Naive B cell (primary cell): ENCODE data around the gene PLCZ1. TPM values are rescaled to one million over a fixed set of nuclear protein-coding genes. Genes with fewer than 3 reads are reported as not detected.
"Not testable (repeated sequence)": the region's sequence is repeated elsewhere in the genome, so short reads cannot be mapped to it uniquely, and the experiment has no call there.

Experiments used
- ATAC-seq, 2 donors: fragments of 150-1000 bp; cut with Tn5 transposase; 2 replicates each; pipeline ENCODE4 v1.10.0; 2021; ENCODE audit warnings: low read depth in 2 of 2, mild to moderate bottlenecking in 2 of 2, moderate library complexity in 2 of 2
- DNase-seq: peaks from one replicate; pipeline ENCODE4 v3.0.0; 2022
- H3K27ac Mint-ChIP-seq, 6 donors: one replicate each; pipeline ENCODE4 v1.8.0; 2020 to 2022; ENCODE audit warnings: mild to moderate bottlenecking in 6 of 6, mixed read lengths in 6 of 6, moderate library complexity in 5 of 6, inconsistent platforms in 2 of 6
- H3K27me3 Mint-ChIP-seq, 3 donors: one replicate each; pipeline ENCODE4 v1.8.0; 2021 to 2022; ENCODE audit warnings: mixed read lengths in 3 of 3, mild to moderate bottlenecking in 1 of 3
- H3K36me3 Mint-ChIP-seq, 2 donors: one replicate each; pipeline ENCODE4 v1.8.0; 2020 to 2022; ENCODE audit warnings: mixed read lengths in 2 of 2, inconsistent platforms in 1 of 2, mild to moderate bottlenecking in 1 of 2
- H3K4me1 Mint-ChIP-seq, 3 donors: one replicate each; pipeline ENCODE4 v1.8.0; 2020 to 2022; ENCODE audit warnings: mixed read lengths in 3 of 3, inconsistent platforms in 1 of 3, mild to moderate bottlenecking in 1 of 3, moderate library complexity in 1 of 3
- H3K4me3 Mint-ChIP-seq, 8 donors: one replicate each; pipeline ENCODE4 v1.8.0; 2020 to 2022; ENCODE audit warnings: mild to moderate bottlenecking in 8 of 8, mixed read lengths in 8 of 8, moderate library complexity in 8 of 8, inconsistent platforms in 2 of 8
- H3K9me3 Mint-ChIP-seq, 7 donors: one replicate each; pipeline ENCODE4 v1.8.0; 2020 to 2022; ENCODE audit warnings: mixed read lengths in 7 of 7, mild to moderate bottlenecking in 5 of 7, inconsistent platforms in 2 of 7, moderate library complexity in 1 of 7
- polyA plus RNA-seq, 6 donors: library from polyadenylated mRNA; unstranded; fragments of 300-500 nt; fragmentation: Illumina TruSeq; gene quantifications; one replicate each; pipeline ENCODE4 v1.2.3, GENCODE V29; 2021; ENCODE audit warnings: low read depth in 6 of 6

PLCZ1 gene, protein sequence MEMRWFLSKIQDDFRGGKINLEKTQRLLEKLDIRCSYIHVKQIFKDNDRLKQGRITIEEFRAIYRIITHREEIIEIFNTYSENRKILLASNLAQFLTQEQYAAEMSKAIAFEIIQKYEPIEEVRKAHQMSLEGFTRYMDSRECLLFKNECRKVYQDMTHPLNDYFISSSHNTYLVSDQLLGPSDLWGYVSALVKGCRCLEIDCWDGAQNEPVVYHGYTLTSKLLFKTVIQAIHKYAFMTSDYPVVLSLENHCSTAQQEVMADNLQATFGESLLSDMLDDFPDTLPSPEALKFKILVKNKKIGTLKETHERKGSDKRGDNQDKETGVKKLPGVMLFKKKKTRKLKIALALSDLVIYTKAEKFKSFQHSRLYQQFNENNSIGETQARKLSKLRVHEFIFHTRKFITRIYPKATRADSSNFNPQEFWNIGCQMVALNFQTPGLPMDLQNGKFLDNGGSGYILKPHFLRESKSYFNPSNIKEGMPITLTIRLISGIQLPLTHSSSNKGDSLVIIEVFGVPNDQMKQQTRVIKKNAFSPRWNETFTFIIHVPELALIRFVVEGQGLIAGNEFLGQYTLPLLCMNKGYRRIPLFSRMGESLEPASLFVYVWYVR
- not detected for polyA plus RNA-seq

DNA sequence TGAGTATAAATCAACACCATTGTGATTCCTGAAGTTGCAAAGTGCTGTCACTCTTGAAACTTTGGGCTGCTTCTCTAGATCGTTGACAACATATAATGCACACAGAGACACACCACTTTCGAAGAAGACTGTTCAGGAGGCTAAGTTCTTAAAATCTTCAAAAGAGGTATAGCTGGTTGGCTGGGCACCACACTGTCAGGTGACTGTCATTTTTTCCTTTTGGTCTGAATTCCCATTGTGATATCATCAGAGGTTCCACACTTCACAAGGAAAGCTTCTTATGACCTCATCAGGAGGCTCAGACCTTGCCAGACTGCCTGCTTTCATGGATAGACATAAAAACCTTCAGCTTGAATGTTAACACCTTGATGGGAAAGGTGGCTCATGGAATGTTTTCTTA, at the start of gene PLCZ1, which contains the start of gene CAPZA3:
PLCZ1 (minus strand) TSS at position 194 of the 400 bp plus-strand sequence. CDS start 641 bp downstream, outside the sequence.
CAPZA3 (plus strand) TSS at position 301 of the 400 bp plus-strand sequence. CDS start 150 bp downstream, outside the sequence.
- H3K27ac Mint-ChIP-seq = peak within 1 kb of the TSS in 1 of 6 donors; percentile 30
- ATAC-seq (no peak), DNase-seq (no peak)
- H3K4me3 Mint-ChIP-seq = peak within 1 kb of the TSS in 1 of 8 donors; percentile 29
- H3K27me3 Mint-ChIP-seq = no peaks in the 10 kb centered on the region
- no peaks in the 10 kb centered on the region for H3K4me1 Mint-ChIP-seq
- H3K36me3 Mint-ChIP-seq = no peaks in the 10 kb centered on the region
- peaks cover 1 to 19% (median 7%) of the 10 kb centered on the region in 7 donors for H3K9me3 Mint-ChIP-seq

DNA sequence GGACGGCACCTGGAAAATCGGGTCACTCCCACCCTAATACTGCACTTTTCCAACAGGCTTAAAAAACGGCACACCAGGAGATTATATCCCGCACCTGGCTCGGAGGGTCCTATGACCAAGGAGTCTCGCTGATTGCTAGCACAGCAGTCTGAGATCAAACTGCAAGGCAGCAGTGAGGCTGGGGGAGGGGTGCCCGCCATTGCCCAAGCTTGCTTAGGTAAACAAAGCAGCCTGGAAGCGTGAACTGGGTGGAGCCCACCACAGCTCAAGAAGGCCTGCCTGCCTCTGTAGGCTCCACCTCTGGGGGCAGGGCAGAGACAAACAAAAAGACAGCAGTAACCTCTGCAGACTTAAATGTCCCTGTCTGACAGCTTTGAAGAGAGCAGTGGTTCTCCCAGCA, 47.7 kb upstream of the PLCZ1 start:
- not testable (repeated sequence) for H3K27ac Mint-ChIP-seq, H3K36me3 Mint-ChIP-seq, DNase-seq, ATAC-seq, H3K27me3 Mint-ChIP-seq, H3K4me3 Mint-ChIP-seq, H3K4me1 Mint-ChIP-seq
- H3K9me3 Mint-ChIP-seq = peaks cover 6 to 27% (median 17%) of the 10 kb centered on the region in 7 donors

DNA sequence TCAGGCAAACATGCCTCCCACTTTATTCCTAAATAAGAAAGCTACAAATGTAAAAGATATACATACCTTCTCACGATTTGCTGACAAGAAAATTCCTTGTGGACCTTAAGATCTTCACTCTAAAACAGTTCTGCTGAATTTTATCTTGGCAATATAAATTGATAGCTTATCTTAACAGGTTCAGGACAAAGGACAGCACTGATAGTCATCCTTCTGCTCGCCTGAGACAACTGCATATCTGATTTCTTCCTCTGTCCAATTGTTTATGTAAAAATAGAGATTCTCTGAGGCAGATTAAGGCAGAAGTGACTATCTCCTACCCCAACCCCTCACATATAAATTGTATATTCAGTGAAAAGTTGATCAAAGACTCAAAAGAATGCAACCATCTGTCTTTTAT, 45.0 kb upstream of the PLCZ1 start:
- H3K4me1 Mint-ChIP-seq = no peaks in the 10 kb centered on the region
- H3K36me3 Mint-ChIP-seq = peaks cover 5 to 10% of the 10 kb centered on the region in 2 donors
- peaks cover 14 to 46% (median 18%) of the 10 kb centered on the region in 7 donors for H3K9me3 Mint-ChIP-seq
- no peak for DNase-seq
- ATAC-seq = no peak
- H3K4me3 Mint-ChIP-seq = no peak overlapping the region
- H3K27me3 Mint-ChIP-seq = no peaks in the 10 kb centered on the region
- H3K27ac Mint-ChIP-seq = no peak overlapping the region

DNA sequence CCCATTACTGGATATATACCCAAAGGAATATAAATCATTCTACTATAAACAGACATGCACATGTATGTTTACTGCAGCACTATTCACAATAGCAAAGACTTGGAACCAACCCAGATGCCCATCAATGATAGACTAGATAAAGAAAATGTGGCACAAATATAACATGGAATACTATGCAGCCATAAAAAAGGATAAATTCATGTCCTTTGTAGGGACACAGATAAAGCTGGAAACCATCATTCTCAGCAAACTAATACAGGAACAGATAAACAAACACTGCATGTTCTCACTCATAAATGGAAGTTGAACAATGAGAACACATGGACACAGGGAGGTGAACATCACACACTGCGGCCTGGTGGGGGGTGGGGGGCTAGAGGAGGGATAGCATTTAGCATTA, 28.7 kb upstream of the PLCZ1 start:
- H3K27me3 Mint-ChIP-seq, H3K36me3 Mint-ChIP-seq, H3K4me3 Mint-ChIP-seq, H3K4me1 Mint-ChIP-seq, ATAC-seq, DNase-seq, H3K27ac Mint-ChIP-seq: not testable (repeated sequence)
- H3K9me3 Mint-ChIP-seq = peaks cover 10 to 27% (median 19%) of the 10 kb centered on the region in 7 donors

DNA sequence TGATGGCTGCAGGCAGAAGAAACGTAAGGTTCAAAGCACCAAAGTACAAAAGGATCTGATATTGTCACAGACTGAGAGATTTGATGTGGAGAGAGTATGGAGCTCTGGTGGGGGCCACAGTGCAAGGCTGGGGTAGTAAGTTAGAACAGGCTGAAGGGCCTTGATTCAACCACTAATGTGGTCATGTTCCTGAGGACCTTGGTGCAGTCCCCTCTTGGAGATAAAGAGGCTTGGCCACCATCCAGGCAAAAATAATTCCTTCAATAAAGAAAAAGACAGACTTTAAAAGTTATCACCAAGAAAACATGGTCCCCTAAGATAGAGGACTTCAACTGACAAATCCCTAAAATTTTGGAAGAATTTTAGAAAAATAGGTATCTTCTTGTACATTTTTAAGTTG, 17.5 kb upstream of the PLCZ1 start:
- Mint-ChIP-seq H3K4me1 (no peaks in the 10 kb centered on the region), H3K27me3 (no peaks in the 10 kb centered on the region), H3K27ac (no peak overlapping the region), H3K9me3 (peaks cover 0 to 5% (median 0%) of the 10 kb centered on the region in 7 donors), H3K4me3 (no peak overlapping the region), H3K36me3 (no peaks in the 10 kb centered on the region)
- ATAC-seq (no peak), DNase-seq (no peak)

DNA sequence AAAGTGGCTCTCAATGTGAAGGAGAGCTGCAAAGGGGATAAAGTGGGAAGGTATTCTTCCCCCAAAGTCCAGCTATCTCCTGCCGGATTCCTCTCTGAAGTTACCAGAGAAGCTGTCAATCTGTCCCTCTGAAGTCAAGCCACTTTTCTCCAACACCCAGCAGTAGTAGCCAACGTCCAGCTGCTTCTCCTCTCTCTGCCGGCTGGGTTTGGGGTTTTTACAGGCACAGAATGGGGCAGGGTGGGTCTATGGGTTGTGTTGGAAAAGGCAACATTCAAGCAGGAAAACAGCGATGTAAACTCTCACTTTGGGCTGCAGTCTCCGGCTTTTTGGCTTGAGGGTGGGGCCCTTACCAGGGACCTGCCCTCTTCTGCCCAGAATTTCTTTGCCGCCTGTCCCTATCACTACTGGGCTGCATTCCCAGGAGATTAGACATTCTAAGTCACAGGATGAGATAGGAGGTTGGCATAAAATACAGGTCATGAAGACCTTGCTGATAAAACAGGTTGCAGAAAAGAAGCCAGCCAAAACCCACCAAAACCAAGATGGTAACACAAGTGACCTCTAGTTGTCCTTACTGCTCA, 16.4 kb upstream of the PLCZ1 start:
- no peak overlapping the region for H3K4me3 Mint-ChIP-seq
- H3K27ac Mint-ChIP-seq = no peak overlapping the region
- no peaks in the 10 kb centered on the region for H3K4me1 Mint-ChIP-seq
- H3K36me3 Mint-ChIP-seq = no peaks in the 10 kb centered on the region
- ATAC-seq (no peak), DNase-seq (no peak)
- peaks cover 0 to 5% (median 0%) of the 10 kb centered on the region in 7 donors for H3K9me3 Mint-ChIP-seq
- no peaks in the 10 kb centered on the region for H3K27me3 Mint-ChIP-seq

DNA sequence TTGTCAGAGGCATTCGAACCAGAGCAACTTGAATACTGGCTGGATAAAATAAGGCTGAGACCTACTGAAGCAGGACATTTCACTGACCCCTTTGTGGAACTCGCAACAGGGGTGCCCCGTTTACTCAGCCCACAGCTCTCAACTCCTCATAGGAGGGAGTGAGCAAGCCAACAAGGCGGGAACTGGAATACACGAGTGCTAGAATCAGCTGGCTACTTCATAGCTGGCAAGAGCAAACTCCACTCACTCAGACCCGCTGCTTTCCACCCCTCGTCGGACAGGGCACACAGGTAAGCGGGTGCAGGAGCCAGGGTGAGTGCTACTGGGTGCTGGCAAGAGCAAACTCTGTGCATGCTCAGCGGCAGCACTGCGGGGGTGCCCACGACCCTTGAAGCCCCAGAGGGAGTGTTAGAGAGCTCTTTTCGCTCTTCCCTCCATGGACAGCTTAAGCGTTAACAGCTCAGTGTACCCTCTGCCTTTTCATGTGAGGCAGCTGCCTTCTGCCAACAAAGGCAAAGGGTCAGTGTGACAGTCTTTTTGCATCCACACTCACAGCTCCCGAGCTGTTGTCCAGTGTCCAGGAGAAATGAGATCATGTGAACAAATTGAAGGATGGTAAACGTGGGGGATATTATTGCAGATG, 15.8 kb upstream of the PLCZ1 start:
- ATAC-seq (no peak), DNase-seq (no peak)
- H3K9me3 Mint-ChIP-seq = peaks cover 0 to 5% (median 0%) of the 10 kb centered on the region in 7 donors
- H3K4me3 Mint-ChIP-seq = no peak overlapping the region
- H3K36me3 Mint-ChIP-seq = no peaks in the 10 kb centered on the region
- H3K27ac Mint-ChIP-seq = no peak overlapping the region
- H3K4me1 Mint-ChIP-seq = no peaks in the 10 kb centered on the region
- no peaks in the 10 kb centered on the region for H3K27me3 Mint-ChIP-seq

DNA sequence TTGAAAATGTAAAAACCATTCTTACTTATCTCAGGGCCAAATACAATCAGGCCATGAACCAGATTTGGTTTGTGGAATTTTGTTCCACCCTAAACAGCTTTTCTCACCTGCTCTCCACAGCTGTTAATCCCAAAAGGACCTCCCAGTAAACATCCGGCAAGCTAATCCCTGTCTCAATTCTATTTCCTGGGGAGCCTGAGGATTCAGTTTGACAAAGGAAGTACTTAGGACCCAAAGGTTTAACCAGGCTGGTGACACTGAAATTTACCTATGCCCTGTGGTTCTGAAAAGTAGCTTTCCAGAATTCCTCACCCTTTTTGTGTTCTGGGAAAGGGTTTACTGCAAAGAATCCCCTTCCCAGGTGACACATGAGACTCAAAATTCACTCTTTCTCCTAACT, 15.1 kb upstream of the PLCZ1 start:
- no peak for DNase-seq
- H3K4me3 Mint-ChIP-seq = no peak overlapping the region
- H3K27me3 Mint-ChIP-seq = no peaks in the 10 kb centered on the region
- no peak overlapping the region for H3K27ac Mint-ChIP-seq
- ATAC-seq = no peak
- H3K9me3 Mint-ChIP-seq = peaks cover 0 to 5% (median 0%) of the 10 kb centered on the region in 7 donors
- no peaks in the 10 kb centered on the region for H3K4me1 Mint-ChIP-seq
- H3K36me3 Mint-ChIP-seq = no peaks in the 10 kb centered on the region

DNA sequence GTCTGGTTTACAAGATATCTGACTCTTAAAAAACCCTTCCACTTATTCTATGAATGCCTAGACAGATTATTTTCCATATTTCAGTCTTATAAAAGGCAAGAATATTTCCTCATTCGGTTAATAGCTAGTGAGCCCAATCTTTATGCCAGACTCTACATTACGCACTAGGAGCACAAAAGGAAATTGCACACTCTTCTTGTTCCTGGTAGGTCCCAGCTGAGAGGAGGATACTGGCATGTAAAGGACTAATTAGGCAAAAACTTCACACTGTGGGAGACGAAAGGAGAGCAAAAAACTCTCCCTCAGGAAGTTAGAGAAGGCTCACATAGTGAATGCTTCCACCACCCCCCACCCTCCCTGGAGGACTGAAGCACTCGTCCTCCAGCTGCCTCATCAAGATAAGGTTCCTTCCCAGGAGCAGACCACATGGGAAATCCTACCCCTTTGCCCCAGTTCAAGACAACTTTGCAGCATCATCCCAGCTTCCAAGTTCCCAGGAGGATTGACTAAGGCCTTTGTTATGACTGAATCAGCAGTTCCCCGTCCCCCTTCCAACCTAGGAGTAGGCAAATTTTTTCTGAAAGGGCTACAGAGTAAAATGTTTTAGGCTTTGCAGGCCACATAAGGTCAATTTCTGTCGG, 14.6 kb upstream of the PLCZ1 start:
- Mint-ChIP-seq H3K9me3 (peaks cover 0 to 5% (median 0%) of the 10 kb centered on the region in 7 donors), H3K27me3 (no peaks in the 10 kb centered on the region), H3K36me3 (no peaks in the 10 kb centered on the region), H3K27ac (peak overlapping the region in 1 of 6 donors; percentile 21), H3K4me1 (no peaks in the 10 kb centered on the region), H3K4me3 (no peak overlapping the region)
- DNase-seq = no peak
- ATAC-seq = no peak

DNA sequence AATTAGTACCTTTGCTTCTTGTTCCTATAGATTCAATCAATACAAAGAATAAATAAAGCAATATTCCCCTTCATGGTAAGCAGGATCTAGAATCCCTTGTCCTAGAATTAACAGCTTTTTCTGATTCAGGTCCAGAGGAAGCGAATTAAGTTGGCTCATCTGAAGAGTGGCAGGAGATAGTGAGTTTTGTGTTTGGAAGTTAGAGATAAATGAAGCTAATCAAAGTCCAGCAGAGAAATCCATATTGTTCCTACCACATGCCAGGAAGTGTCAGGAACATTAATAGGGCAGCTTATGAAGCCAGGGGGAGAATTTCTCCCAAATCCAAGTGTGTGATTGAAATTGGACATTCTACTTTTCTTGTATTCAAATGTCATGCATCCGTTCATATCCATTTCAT, 14.1 kb upstream of the PLCZ1 start:
- Mint-ChIP-seq H3K4me1 (no peaks in the 10 kb centered on the region), H3K4me3 (no peak overlapping the region), H3K27ac (no peak overlapping the region), H3K27me3 (no peaks in the 10 kb centered on the region), H3K9me3 (peaks cover 0 to 5% (median 0%) of the 10 kb centered on the region in 7 donors), H3K36me3 (no peaks in the 10 kb centered on the region)
- ATAC-seq = no peak
- DNase-seq = no peak

DNA sequence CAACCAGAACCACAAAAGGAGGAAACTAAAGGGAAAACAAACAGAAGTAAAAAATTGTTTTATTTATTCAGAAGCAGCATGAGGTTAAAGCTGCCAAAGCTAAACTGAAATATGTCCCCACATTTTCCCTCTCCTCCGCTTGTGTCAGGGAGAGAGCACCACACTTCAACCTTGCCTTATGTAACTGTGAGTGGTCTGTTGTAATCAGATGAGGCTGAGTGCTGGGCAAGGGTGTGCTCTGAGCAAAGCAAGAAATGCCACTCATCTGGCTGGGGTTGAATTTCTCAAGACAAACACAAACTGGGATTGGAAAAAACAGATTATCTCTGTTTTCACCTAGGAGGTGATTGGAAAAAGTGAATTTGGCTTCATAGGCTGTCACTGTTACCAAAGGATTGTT, 12.3 kb upstream of the PLCZ1 start:
- ATAC-seq = no peak
- Mint-ChIP-seq H3K4me1 (no peaks in the 10 kb centered on the region), H3K27me3 (no peaks in the 10 kb centered on the region), H3K9me3 (peaks cover 0 to 5% (median 0%) of the 10 kb centered on the region in 7 donors), H3K27ac (no peak overlapping the region), H3K4me3 (no peak overlapping the region), H3K36me3 (no peaks in the 10 kb centered on the region)
- no peak for DNase-seq

DNA sequence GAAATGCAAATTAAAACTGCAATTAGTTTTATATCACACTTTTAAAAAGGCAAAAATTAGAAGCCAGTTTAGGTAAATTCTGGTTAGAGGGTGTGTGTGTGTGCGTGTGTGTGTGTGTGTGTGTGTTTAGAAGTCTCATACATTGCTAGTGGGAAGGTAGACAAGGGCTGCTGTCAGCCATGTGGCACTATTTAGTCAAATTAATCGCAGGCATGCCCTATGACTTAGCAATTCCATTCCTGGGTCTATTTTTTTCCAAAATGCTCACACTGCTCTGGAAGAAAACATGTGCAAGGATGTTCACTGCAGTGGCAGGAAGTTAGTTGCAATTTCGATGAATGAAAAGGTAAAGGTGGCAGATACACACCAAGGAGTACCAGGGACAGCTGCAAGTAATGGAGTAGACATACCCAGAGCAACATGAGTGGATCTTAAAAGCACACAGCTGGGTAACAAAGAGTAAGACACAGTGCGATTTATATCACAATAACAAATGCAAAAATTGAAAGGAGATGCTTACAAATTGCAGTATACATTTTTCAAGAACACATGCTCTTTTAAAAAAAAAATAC, 11.7 kb upstream of the PLCZ1 start:
- Mint-ChIP-seq H3K4me3 (no peak overlapping the region), H3K4me1 (no peaks in the 10 kb centered on the region), H3K9me3 (peaks cover 0 to 6% (median under 1%) of the 10 kb centered on the region in 7 donors), H3K27me3 (no peaks in the 10 kb centered on the region), H3K36me3 (no peaks in the 10 kb centered on the region), H3K27ac (no peak overlapping the region)
- no peak for DNase-seq
- no peak for ATAC-seq

DNA sequence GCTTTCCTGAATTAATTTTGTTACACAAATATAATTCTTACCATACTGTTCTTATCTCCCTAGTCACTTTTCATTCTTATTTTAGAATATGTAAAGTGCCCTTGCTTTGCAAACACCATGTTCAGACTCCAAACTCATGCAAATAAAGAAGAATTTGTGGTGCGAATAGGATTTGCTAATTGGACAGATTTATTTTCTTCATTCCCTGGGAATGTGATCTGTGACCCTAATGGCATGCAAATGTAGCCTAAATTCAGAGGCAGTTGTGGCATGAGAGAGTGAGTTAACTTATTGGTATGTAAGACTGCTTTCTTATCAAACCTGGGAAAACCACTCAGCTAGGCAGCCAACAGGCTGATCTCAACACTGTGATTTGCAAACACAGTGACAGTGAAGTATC, 10.1 kb upstream of the PLCZ1 start:
- H3K36me3 Mint-ChIP-seq = no peaks in the 10 kb centered on the region
- H3K9me3 Mint-ChIP-seq = peaks cover 0 to 11% (median 3%) of the 10 kb centered on the region in 7 donors
- H3K4me3 Mint-ChIP-seq = no peak overlapping the region
- DNase-seq (no peak), ATAC-seq (no peak)
- no peak overlapping the region for H3K27ac Mint-ChIP-seq
- no peaks in the 10 kb centered on the region for H3K4me1 Mint-ChIP-seq
- H3K27me3 Mint-ChIP-seq = no peaks in the 10 kb centered on the region
